ENCODE data around the gene ADRM1.

Gene ADRM1

GRCh38 chr20:62281161-62281933 is 21.4 kb upstream of the ADRM1 start:
- no peak for DNase-seq

- no peak for DNase-seq
Observed at GRCh38 chr20:62282103-62282502, 20.7 kb upstream of the ADRM1 start.

GRCh38 chr20:62282877-62283503 is 19.8 kb upstream of the ADRM1 start:
- DNase-seq, result no peak

GRCh38 chr20:62284448-62284847 is 18.3 kb upstream of the ADRM1 start:
- no peak for DNase-seq

- no peak for DNase-seq
Observed at GRCh38 chr20:62285151-62285550, 17.6 kb upstream of the ADRM1 start.

GRCh38 chr20:62285722-62286121 is 17.1 kb upstream of the ADRM1 start:
- no peak for DNase-seq

- DNase-seq, result no peak
Observed at GRCh38 chr20:62286493-62287064, 16.2 kb upstream of the ADRM1 start.

- no peak for DNase-seq
Observed at GRCh38 chr20:62287129-62287528, 15.7 kb upstream of the ADRM1 start.

GRCh38 chr20:62287759-62288534 is 14.8 kb upstream of the ADRM1 start:
- no peak for DNase-seq

- DNase-seq, result no peak
Observed at GRCh38 chr20:62288535-62289105, 14.2 kb upstream of the ADRM1 start.

GRCh38 chr20:62289131-62289530 is 13.7 kb upstream of the ADRM1 start:
- DNase-seq, result no peak

GRCh38 chr20:62289898-62290297 is 12.9 kb upstream of the ADRM1 start:
- DNase-seq, result no peak

GRCh38 chr20:62291251-62292066 is 11.3 kb upstream of the ADRM1 start:
- DNase-seq, result no peak

- DNase-seq, result no peak
Observed at GRCh38 chr20:62292108-62292507, 10.7 kb upstream of the ADRM1 start.

GRCh38 chr20:62293111-62293784 is 9.5 kb upstream of the ADRM1 start:
- DNase-seq, result no peak

- no peak for DNase-seq
Observed at GRCh38 chr20:62293946-62294345, 8.9 kb upstream of the ADRM1 start.

- no peak for DNase-seq
Observed at GRCh38 chr20:62294516-62294915, 8.3 kb upstream of the ADRM1 start.

GRCh38 chr20:62296724-62297448 is 5.9 kb upstream of the ADRM1 start:
- no peak for DNase-seq

GRCh38 chr20:62297449-62298227 is 5.2 kb upstream of the ADRM1 start:
- no peak for DNase-seq
